HepG2 (cell line): ENCODE data around the gene SGMS1. TPM values are rescaled to one million over a fixed set of nuclear protein-coding genes. Genes with fewer than 3 reads are reported as not detected.

Experiments used
- ATAC-seq: fragments of 200-7000 bp; cut with Tn5 transposase; 3 replicates; pipeline ENCODE4 v1.9.1; 2020; ENCODE audit warnings: mild to moderate bottlenecking, moderate library complexity
- BruUV-seq: library from RNA; stranded (reverse); fragments of 400-500 nt; replicated peaks from 2 replicates; lab custom pipeline; 2021; lab: Mats Ljungman, UMichigan
- CTCF ChIA-PET: fragments of 300-600 bp; formaldehyde crosslinking; extraction: SDS; loops from one replicate; lab custom pipeline; 2021; ENCODE audit warnings: low total read pairs, inconsistent platforms, low intra/inter-chr PET ratio; lab: Yijun Ruan, JAX
- POLR2A ChIA-PET: fragments of 350-600 bp; sonication (Branson Sonifier 250); formaldehyde crosslinking; loops from one replicate; lab custom pipeline; 2020; ENCODE audit warnings: antibody characterized with exemption, inconsistent platforms; lab: Yijun Ruan, JAX
- DNase-seq: peaks from one replicate; pipeline ENCODE4 v3.0.0-alpha.2; 2015; ENCODE audit warnings: low spot score
- FAIRE-seq: peaks from 3 replicates; lab custom pipeline; 2011; peaks lifted over from hg19 to GRCh38; lab: Jason Lieb, UNC
- H2AFZ ChIP-seq: one replicate; pipeline ENCODE4 v1.6.1; 2011; ENCODE audit warnings: low read length, inconsistent platforms
- H3K27ac ChIP-seq: fragments of 300-600 bp; 3 replicates; pipeline ENCODE4 v1.8.0; 2011; ENCODE audit warnings: mixed run types, mild to moderate bottlenecking, mixed read lengths, low read length, inconsistent platforms; ENCODE audit not compliant: insufficient read depth; ENCODE audit errors: extremely low read length
- H3K27me3 ChIP-seq, 2 experiments: fragments of 200-600 bp in 1 of 2; 2 replicates in 1 of 2; 3 replicates in 1 of 2; pipeline versions ENCODE4 v1.6.0 to v1.8.0; 2011; ENCODE audit warnings: low read length in 2 of 2, mild to moderate bottlenecking in 2 of 2, moderate library complexity in 2 of 2, inconsistent platforms in 1 of 2; ENCODE audit not compliant: insufficient read depth in 2 of 2, control insufficient read depth in 1 of 2
- H3K36me3 ChIP-seq, 2 experiments: fragments of 200-600 bp in 1 of 2; replicated peaks in 1 of 2; 2 replicates in 1 of 2; 3 replicates in 1 of 2; pipeline versions ENCODE4 v1.5.1 to v1.8.0; 2011; ENCODE audit warnings: low read length in 2 of 2, inconsistent platforms in 1 of 2; ENCODE audit not compliant: insufficient read depth in 2 of 2, control insufficient read depth in 1 of 2
- H3K4me1 ChIP-seq: 2 replicates; pipeline ENCODE4 v1.5.1; 2012; ENCODE audit warnings: low read length, inconsistent platforms; ENCODE audit not compliant: insufficient read depth
- H3K4me2 ChIP-seq: 2 replicates; pipeline ENCODE4 v1.6.0; 2011; ENCODE audit warnings: low read depth, low read length, inconsistent platforms
- H3K4me3 ChIP-seq, 3 experiments: fragments of 200-600 bp in 1 of 3; sonication (generic), shearing (Covaris generic) in 1 of 3; replicated peaks in 1 of 3; 2 replicates each; pipeline ENCODE4 v1.5.1; 2011 to 2016; ENCODE audit warnings: low read length in 3 of 3, inconsistent platforms in 2 of 3, low read depth in 2 of 3, mild to moderate bottlenecking in 2 of 3, control low read depth in 1 of 3, mixed read lengths in 1 of 3; ENCODE audit not compliant: insufficient read depth in 1 of 3
- H3K79me2 ChIP-seq: one replicate; pipeline ENCODE4 v1.6.1; 2011; ENCODE audit warnings: low read length, inconsistent platforms; ENCODE audit not compliant: insufficient read depth
- H3K9ac ChIP-seq: 2 replicates; pipeline ENCODE4 v1.6.0; 2011; ENCODE audit warnings: mild to moderate bottlenecking, low read depth, low read length, inconsistent platforms; ENCODE audit not compliant: insufficient read depth
- H3K9me3 ChIP-seq: 2 replicates; pipeline ENCODE4 v1.5.1; 2012; ENCODE audit warnings: mild to moderate bottlenecking, low read length
- H4K20me1 ChIP-seq: 2 replicates; pipeline ENCODE4 v1.6.0; 2011; ENCODE audit warnings: inconsistent platforms, mild to moderate bottlenecking, low read length, moderate library complexity; ENCODE audit not compliant: insufficient read depth
- CBX2 ChIP-seq, 2 experiments: fragments of 200-600 bp in 1 of 2; sonication (generic); formaldehyde crosslinking in 1 of 2; IDR thresholded peaks; 2 replicates each; pipeline versions ENCODE4 v1.7.0 to v1.8.1; 2018 to 2022; ENCODE audit warnings: low read depth in 2 of 2, low read length in 1 of 2, mild to moderate bottlenecking in 1 of 2, missing genetic modification reagents in 1 of 2
- FOSL1 ChIP-seq: sonication (generic); formaldehyde crosslinking; IDR thresholded peaks from 2 replicates; pipeline ENCODE4 v1.9.0; 2021; ENCODE audit warnings: missing genetic modification reagents, borderline replicate concordance
- HHEX ChIP-seq: IDR thresholded peaks from 2 replicates; pipeline ENCODE4 v1.6.1; 2016; ENCODE audit warnings: control low read depth
- SNRNP70 ChIP-seq: fragments of 200-400 bp; formaldehyde crosslinking; IDR thresholded peaks from 2 replicates; pipeline ENCODE4 v1.6.1; 2017; ENCODE audit warnings: mild to moderate bottlenecking, low read depth, low read length, moderate library complexity
- ZBTB33 ChIP-seq: sonication (generic); formaldehyde crosslinking; IDR thresholded peaks from 2 replicates; pipeline ENCODE4 v1.4.0; 2020; ENCODE audit warnings: missing genetic modification reagents
- ZNF18 ChIP-seq: sonication (generic); formaldehyde crosslinking; IDR thresholded peaks from 2 replicates; pipeline ENCODE4 v1.8.0; 2022; ENCODE audit warnings: mild to moderate bottlenecking, missing genetic modification reagents; ENCODE audit not compliant: insufficient replicate concordance
- ZNF260 ChIP-seq: sonication (generic); formaldehyde crosslinking; IDR thresholded peaks from 2 replicates; pipeline ENCODE4 v1.4.0; 2020; ENCODE audit warnings: missing genetic modification reagents, low read depth, mild to moderate bottlenecking, borderline replicate concordance
- ZNF263 ChIP-seq: sonication (generic); formaldehyde crosslinking; IDR thresholded peaks from 2 replicates; pipeline ENCODE4 v1.4.0; 2020; ENCODE audit warnings: missing genetic modification reagents
- ZNF609 ChIP-seq: sonication (generic); formaldehyde crosslinking; IDR thresholded peaks from 2 replicates; pipeline ENCODE4 v1.4.0; 2020; ENCODE audit warnings: mild to moderate bottlenecking, missing genetic modification reagents, borderline replicate concordance
- ZNF839 ChIP-seq: sonication (generic); formaldehyde crosslinking; IDR thresholded peaks from 2 replicates; pipeline ENCODE4 v1.4.0; 2020; ENCODE audit warnings: missing genetic modification reagents, mild to moderate bottlenecking, borderline replicate concordance
- WGBS: methylation state at CpG from one replicate; pipeline ENCODE4 v1.1.6; 2017; ENCODE audit warnings: low lambda C conversion rate; 5-methylcytosine and 5-hydroxymethylcytosine counted together
- in situ Hi-C: cut with HindIII; loops from 2 replicates; pipeline ENCODE4 v1.10.0; 2017; ENCODE audit warnings: low pct_unique_long_range_greater_than_20kb; ENCODE audit not compliant: extremely low pct_ligation_motif_present
- intact Hi-C: fragments of 100-400 bp; cut with micrococcal nuclease; formaldehyde crosslinking; loops from one replicate; pipeline ENCODE4 v1.10.0; 2022; ENCODE audit not compliant: unreplicated experiment
- polyA plus RNA-seq, 8 experiments: library from polyadenylated mRNA; depleted of rRNA in 3 of 8; stranded (reverse) in 7 of 8; unstranded in 1 of 8; fragments of >200 nt; fragmentation: Illumina TruSeq in 4 of 8; extraction: Trizol in 4 of 8; gene quantifications; 2 replicates each; pipeline versions ENCODE4 v1.2.1 to v1.2.3, GENCODE V29; 2011 to 2016; ENCODE audit warnings: low read depth in 4 of 8, missing spikeins in 1 of 8, mixed read lengths in 1 of 8; ENCODE audit not compliant: insufficient read depth in 1 of 8
- total RNA-seq, 5 experiments: library from RNA; depleted of rRNA; stranded (reverse); fragments of >200 nt; fragmentation: Illumina TruSeq; extraction: Trizol; gene quantifications; 2 replicates each; pipeline ENCODE4 v1.2.3, GENCODE V29; 2016; ENCODE audit warnings: low read depth in 1 of 5

SGMS1 gene
- total and polyA plus RNA-seq, 2 of the 13 experiments (the other 11 are each of a cell fraction or from before 2014, with no cell fraction given), result 6.5 to 15.1 TPM

GRCh38 chr10:50453940-50454339 is 169.8 kb downstream of the SGMS1 start:
- TF ChIP-seq ZBTB33 (CRISPR knock-in tag) (no peak), ZNF18 (CRISPR knock-in tag) (no peak), ZNF260 (no peak), HHEX (CRISPR knock-in tag) (no peak), FOSL1 (CRISPR knock-in tag) (no peak), ZNF609 (CRISPR knock-in tag) (no peak), ZNF839 (no peak), SNRNP70 (no peak), ZNF263 (no peak), CBX2 (IDR thresholded peaks at IDR 0.05; ENCODE audit: low read depth, low read length) (no peak), CBX2 (CRISPR knock-in tag; IDR thresholded peaks at IDR 0.05; ENCODE audit: low read depth) (no peak)
- Histone ChIP-seq H3K4me2 (no peak overlapping the region), H3K4me1 (no peaks in the 10 kb centered on the region), H3K9ac (no peak overlapping the region), H3K27me3 (no peaks in the 10 kb centered on the region), H3K79me2 (no peaks in the 10 kb centered on the region), H3K27ac (no peak overlapping the region), H3K36me3 (0 out of 5 replicates have a peak, but pooled peaks cover 0 to 3% of the 10 kb centered on the region in 2 experiments), H2AFZ (no peak overlapping the region), H4K20me1 (no peaks in the 10 kb centered on the region), H3K9me3 (no peaks in the 10 kb centered on the region), H3K4me3 (no peak overlapping the region)
- intact Hi-C loops (no loop called here), in situ Hi-C loops (no loop called here)
- DNase-seq, result no peak
- 94% methylated on average over 1 of the region's 1 CpG for WGBS
- CTCF ChIA-PET, result no interaction called here
- no peak for ATAC-seq
- POLR2A ChIA-PET, result no interaction called here
- no peak for FAIRE-seq
- no TSS peak for BruUV-seq
